ENCODE results near the gene PHF24. TPM values are rescaled to one million over a fixed set of nuclear protein-coding genes. Genes with fewer than 3 reads are reported as not detected.

PHF24 gene
- total RNA-seq, 2 donors from 2014 or later = 0.16 TPM; not detected in 1

DNA sequence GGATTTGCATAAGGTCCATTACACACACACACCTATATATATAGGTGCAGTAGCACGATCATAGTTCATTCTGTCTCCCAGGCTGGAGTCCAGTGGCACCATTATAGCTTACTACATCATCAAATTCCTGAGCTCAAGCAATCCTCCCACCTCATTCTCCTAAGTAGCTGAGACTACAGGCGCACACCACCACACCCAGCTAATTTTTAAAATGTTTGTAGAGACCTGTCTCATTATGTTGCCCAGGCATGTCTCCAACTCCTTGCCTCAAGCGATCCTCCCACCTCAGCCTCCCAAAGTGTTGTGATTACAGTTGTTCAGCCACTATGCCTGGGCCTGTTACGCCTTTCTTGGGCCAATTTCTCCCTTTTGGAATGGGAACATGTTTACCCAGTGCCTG, 71.2 kb downstream of the PHF24 start:
- Mint-ChIP-seq H3K27ac (no peak overlapping the region), H3K27me3 (no peaks in the 10 kb centered on the region), H3K36me3 (ENCODE audit: low read depth) (peaks cover 10% of the 10 kb centered on the region), H3K4me3 (no peak overlapping the region), H3K4me1 (peaks cover 6% of the 10 kb centered on the region), H3K9me3 (no peaks in the 10 kb centered on the region)
- ATAC-seq (replicated peaks) = no peak

DNA sequence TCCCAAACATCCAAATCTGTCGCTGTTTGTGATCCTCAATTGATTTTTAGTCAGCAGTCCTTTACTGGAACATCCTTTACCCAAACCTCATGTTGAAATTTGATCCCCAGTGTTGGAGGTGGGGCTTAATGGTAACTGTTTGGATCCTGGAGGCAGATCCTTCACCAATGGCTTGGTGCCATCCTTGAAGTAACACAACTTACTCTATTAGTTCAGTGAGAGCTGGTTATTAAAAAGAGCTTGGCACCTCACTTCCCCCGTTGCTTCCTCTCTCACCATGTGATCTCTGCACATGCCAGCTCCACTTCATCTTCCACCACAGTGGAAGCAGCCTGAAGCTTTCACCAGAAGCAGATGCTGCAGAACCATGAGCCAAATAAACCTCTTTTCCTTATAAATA, 71.8 kb downstream of the PHF24 start:
- Mint-ChIP-seq H3K36me3 (ENCODE audit: low read depth) (peaks cover 7% of the 10 kb centered on the region), H3K4me1 (peaks cover 6% of the 10 kb centered on the region), H3K27ac (peak overlapping the region; percentile 37), H3K9me3 (no peaks in the 10 kb centered on the region), H3K27me3 (no peaks in the 10 kb centered on the region), H3K4me3 (no peak overlapping the region)
- ATAC-seq (replicated peaks) = no peak

Other genes with a start within 250 kb of the PHF24 start
- not detected for gene CCL21, start 248.1 kb upstream of the PHF24 start, total RNA-seq
- gene DNAJB5, start 31.5 kb downstream of the PHF24 start, total RNA-seq = 10 to 100 TPM in 1 of 2 donors, 1 to 10 TPM in 1; 4.4 to 10.7 TPM
- gene VCP, start 114.3 kb downstream of the PHF24 start, total RNA-seq = 100 to 1,000 TPM; 235 to 322 TPM
- 100 to 1,000 TPM in 1 of 2 donors, 10 to 100 TPM in 1; 94.2 to 124 TPM for gene FANCG, start 121.7 kb downstream of the PHF24 start, total RNA-seq
- 10 to 100 TPM; 15.0 to 16.6 TPM for gene PIGO, start 138.3 kb downstream of the PHF24 start, total RNA-seq
- gene STOML2, start 144.8 kb downstream of the PHF24 start, total RNA-seq = 100 to 1,000 TPM; 117 to 226 TPM
- gene ATOSB, start 157.6 kb downstream of the PHF24 start, total RNA-seq = 10 to 100 TPM; 10.6 to 18.8 TPM
- 1 to 10 TPM; 1.4 to 1.7 TPM for gene UNC13B, start 203.7 kb downstream of the PHF24 start, total RNA-seq

All from activated T-helper 17 cell treated with anti-CD3 and anti-CD28 coated beads, Interleukin-2, amount 50 U/mL, for 72 hours (primary cell).